GM12878 (cell line): ENCODE measurements around the gene SYTL1. TPM values are rescaled to one million over a fixed set of nuclear protein-coding genes. Genes with fewer than 3 reads are reported as not detected.

Source experiments
- ATAC-seq: fragments of 200-7000 bp; cut with Tn5 transposase; 3 replicates; pipeline ENCODE4 v1.9.1; 2020; ENCODE audit warnings: mild to moderate bottlenecking, moderate library complexity
- BruUV-seq: library from RNA; stranded (reverse); fragments of 400-500 nt; replicated peaks from 2 replicates; lab custom pipeline; 2021; lab: Mats Ljungman, UMichigan
- CTCF ChIA-PET: fragments of 300-600 bp; sonication (Branson Sonifier 250); formaldehyde crosslinking; extraction: SDS; loops from one replicate; lab custom pipeline; 2021; ENCODE audit warnings: inconsistent platforms; lab: Yijun Ruan, JAX
- POLR2A ChIA-PET: fragments of 350-600 bp; formaldehyde crosslinking; extraction: SDS; loops from one replicate; lab custom pipeline; 2021; ENCODE audit warnings: inconsistent platforms; lab: Charles Lee
- RAD21 ChIA-PET: fragments of 300-600 bp; sonication (Branson Sonifier 250); formaldehyde crosslinking; loops from one replicate; lab custom pipeline; 2023; ENCODE audit warnings: antibody characterized with exemption; ENCODE audit not compliant: unreplicated experiment; lab: Charles Lee
- SMC1A ChIA-PET: fragments of 300-600 bp; sonication (Branson Sonifier 250); formaldehyde crosslinking; loops from one replicate; lab custom pipeline; 2023; ENCODE audit not compliant: unreplicated experiment, uncharacterized antibody; lab: Charles Lee
- DNase-seq: peaks from one replicate; pipeline ENCODE4 v3.0.0-alpha.2; 2011; ENCODE audit warnings: low read depth, low spot score
- FAIRE-seq: peaks from 3 replicates; lab custom pipeline; 2011; peaks lifted over from hg19 to GRCh38; lab: Jason Lieb, UNC
- H2AFZ ChIP-seq: 2 replicates; pipeline ENCODE4 v1.6.0; 2011; ENCODE audit warnings: low read depth, low read length, control low read depth; ENCODE audit not compliant: control insufficient read depth
- H3K27ac ChIP-seq: 2 replicates; pipeline ENCODE4 v1.5.1; 2011; ENCODE audit warnings: control low read depth; ENCODE audit not compliant: control insufficient read depth, insufficient read depth
- H3K27me3 ChIP-seq, 2 experiments: replicated peaks in 1 of 2; 2 replicates each; pipeline versions ENCODE4 v1.6.0 to v1.6.1; 2011; ENCODE audit warnings: low read length in 1 of 2; ENCODE audit not compliant: control insufficient read depth in 2 of 2, insufficient read depth in 2 of 2
- H3K36me3 ChIP-seq, 2 experiments: 2 replicates each; pipeline ENCODE4 v1.5.1; 2011; ENCODE audit warnings: low read length in 1 of 2; ENCODE audit not compliant: control insufficient read depth in 2 of 2, insufficient read depth in 2 of 2
- H3K4me1 ChIP-seq: 2 replicates; pipeline ENCODE4 v1.6.1; 2011; ENCODE audit warnings: mild to moderate bottlenecking, low read length, moderate library complexity, mixed read lengths; ENCODE audit not compliant: control insufficient read depth, insufficient read depth
- H3K4me2 ChIP-seq: 2 replicates; pipeline ENCODE4 v1.6.0; 2011; ENCODE audit warnings: control low read depth; ENCODE audit not compliant: control insufficient read depth, insufficient read depth
- H3K4me3 ChIP-seq: fragments of 200-600 bp; sonication (generic); 2 replicates; pipeline ENCODE4 v1.5.1; 2016
- H3K79me2 ChIP-seq: 2 replicates; pipeline ENCODE4 v1.6.0; 2011; ENCODE audit warnings: low read length; ENCODE audit not compliant: control insufficient read depth, insufficient read depth
- H3K9ac ChIP-seq: 2 replicates; pipeline ENCODE4 v1.8.0; 2011; ENCODE audit warnings: low read length, control low read depth, mixed read lengths; ENCODE audit not compliant: control insufficient read depth, insufficient read depth
- H3K9me3 ChIP-seq: replicated peaks from 3 replicates; pipeline ENCODE4 v1.5.1; 2011; ENCODE audit warnings: mild to moderate bottlenecking, low read length; ENCODE audit not compliant: control insufficient read depth, insufficient read depth
- H4K20me1 ChIP-seq: 2 replicates; pipeline ENCODE4 v1.6.0; 2011; ENCODE audit not compliant: control insufficient read depth, insufficient read depth
- ATF7 ChIP-seq: fragments of 450-650 bp; IDR thresholded peaks from 2 replicates; pipeline ENCODE4 v1.6.1; 2016; ENCODE audit warnings: low read depth, mild to moderate bottlenecking
- FOS ChIP-seq: IDR thresholded peaks from 3 replicates; pipeline ENCODE4 v1.6.1; 2011; ENCODE audit warnings: borderline replicate concordance; ENCODE audit not compliant: insufficient read length; ENCODE audit errors: extremely low read depth
- LARP7 ChIP-seq: fragments of 450-650 bp; IDR thresholded peaks from 2 replicates; pipeline ENCODE4 v1.6.1; 2017; ENCODE audit warnings: mild to moderate bottlenecking
- MYC ChIP-seq: IDR thresholded peaks from 2 replicates; pipeline ENCODE4 v1.6.1; 2011; ENCODE audit warnings: mild to moderate bottlenecking, low read length, moderate library complexity, inconsistent platforms; ENCODE audit not compliant: insufficient read depth, insufficient replicate concordance, insufficient read length, severe bottlenecking
- NFYB ChIP-seq: IDR thresholded peaks from 2 replicates; pipeline ENCODE4 v1.6.1; 2011; ENCODE audit warnings: low read depth, mild to moderate bottlenecking, low read length, improper control_type of control experiment, moderate library complexity; ENCODE audit not compliant: insufficient read depth
- POLR2A ChIP-seq: IDR thresholded peaks from 2 replicates; pipeline ENCODE4 v1.6.1; 2011; ENCODE audit warnings: low read depth, mild to moderate bottlenecking, low read length
- POLR2AphosphoS2 ChIP-seq: IDR thresholded peaks from 2 replicates; pipeline ENCODE4 v1.6.1; 2011; ENCODE audit warnings: low read depth, mild to moderate bottlenecking, low read length, improper control_type of control experiment, moderate library complexity
- SIN3A ChIP-seq: IDR thresholded peaks from 2 replicates; pipeline ENCODE4 v1.6.1; 2012; ENCODE audit warnings: low read depth, low read length, improper control_type of control experiment
- SPI1 ChIP-seq: IDR thresholded peaks from 2 replicates; pipeline ENCODE4 v1.6.1; 2011; ENCODE audit warnings: low read depth, mild to moderate bottlenecking, low read length, moderate library complexity, borderline replicate concordance; ENCODE audit not compliant: insufficient read depth
- YY1 ChIP-seq: IDR thresholded peaks from 2 replicates; pipeline ENCODE4 v1.6.1; 2011; ENCODE audit warnings: low read depth, mild to moderate bottlenecking, low read length
- WGBS: methylation state at CpG from one replicate; pipeline ENCODE4 v1.1.6; 2016; ENCODE audit warnings: low lambda C conversion rate; ENCODE audit not compliant: insufficient replicate concordance, insufficient coverage; ENCODE audit errors: missing lambda C conversion rate; 5-methylcytosine and 5-hydroxymethylcytosine counted together
- in situ Hi-C: fragments of 300-500 bp; cut with MboI; formaldehyde crosslinking; loops from 9 replicates; pipeline ENCODE4 v1.14.3; 2018; ENCODE audit warnings: mixed read lengths
- intact Hi-C: fragments of 100-400 bp; cut with micrococcal nuclease; formaldehyde crosslinking; loops from one replicate; pipeline ENCODE4 v1.14.2; 2022; ENCODE audit not compliant: unreplicated experiment
- polyA plus RNA-seq, 11 experiments: library from polyadenylated mRNA; depleted of rRNA in 4 of 11; unstranded in 6 of 11; stranded (reverse) in 5 of 11; fragments of >200 nt; fragmentation: Nextera tagmentation in 4 of 11; fragmentation: Illumina TruSeq in 1 of 11; extraction: Ambion mirVana in 4 of 11; extraction: Trizol in 1 of 11; gene quantifications; 1 replicate in 1 of 11; 2 replicates in 10 of 11; pipeline versions ENCODE4 v1.2.1 to v1.2.3, GENCODE V29; 2011 to 2016; ENCODE audit warnings: inconsistent platforms in 2 of 11, missing spikeins in 2 of 11, low read depth in 1 of 11
- total RNA-seq, 4 experiments: library from RNA; depleted of rRNA in 3 of 4; stranded (reverse); fragments of >200 nt in 3 of 4; fragmentation: Illumina TruSeq in 1 of 4; extraction: Trizol in 1 of 4; gene quantifications; 2 replicates each; pipeline versions ENCODE4 v1.2.1 to v1.2.3, GENCODE V29; 2013 to 2021
- TF ChIP-seq, protein P1 (sequence below): fragments of 150-350 bp; IDR thresholded peaks from 2 replicates; pipeline ENCODE4 v1.6.1; 2014; ENCODE audit warnings: mild to moderate bottlenecking, low read depth, low read length
- TF ChIP-seq, protein P2 (sequence below): fragments of 450-650 bp; IDR thresholded peaks from 2 replicates; pipeline ENCODE4 v1.6.1; 2014; ENCODE audit warnings: mild to moderate bottlenecking

SYTL1 gene
- total and polyA plus RNA-seq, 10 of the 15 experiments (the other 5 are each of a cell fraction or from before 2014, with no cell fraction given) = 0.72 to 45.6 (median 14.8) TPM

DNA sequence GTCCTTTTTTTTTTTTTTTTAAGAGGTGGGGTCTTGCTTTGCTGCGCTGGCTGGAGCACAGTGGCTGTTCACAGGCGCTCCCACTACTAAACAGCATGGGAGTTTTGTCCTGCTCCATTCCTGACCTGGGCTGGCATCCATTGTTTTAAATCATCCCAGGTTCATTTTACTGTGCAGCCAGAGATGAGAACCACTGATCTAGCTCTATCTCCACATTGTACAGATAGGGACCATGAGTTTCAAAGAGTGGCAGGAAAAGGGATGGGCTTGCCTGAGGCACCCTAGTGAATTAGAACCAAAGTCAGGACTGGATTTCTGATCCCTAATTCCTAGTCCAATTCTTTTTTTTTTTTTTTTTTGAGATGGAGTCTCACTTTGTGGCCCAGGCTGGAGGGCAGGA lies 27.1 kb upstream of the SYTL1 start:
- ATAC-seq = no peak
- H3K4me3 ChIP-seq = no peak overlapping the region

DNA sequence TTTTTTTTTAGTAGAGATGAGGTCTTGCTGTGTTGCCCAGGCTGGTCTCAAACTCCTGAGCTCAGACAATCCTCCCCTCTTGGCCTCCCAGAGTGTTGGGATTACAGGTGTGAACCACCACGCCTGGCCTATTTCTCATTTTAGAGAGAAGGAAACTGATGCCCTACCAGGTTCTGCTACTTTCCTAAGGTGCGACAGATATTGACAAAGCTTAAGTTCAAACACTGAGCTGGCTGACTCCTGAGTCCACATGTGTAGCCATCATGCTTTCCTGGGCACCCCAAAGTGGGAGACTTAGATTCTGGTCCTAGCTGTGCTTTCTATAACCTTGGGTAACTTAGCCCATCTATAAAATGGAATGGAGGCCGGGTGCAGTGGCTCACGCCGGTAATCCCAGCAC lies 25.0 kb upstream of the SYTL1 start:
- SMC1A ChIA-PET = no interaction called here
- POLR2A ChIA-PET = no interaction called here
- RAD21 ChIA-PET = no interaction called here
- Histone ChIP-seq H2AFZ (no peak overlapping the region), H4K20me1 (no peaks in the 10 kb centered on the region), H3K4me3 (no peak overlapping the region), H3K27me3 (no peaks in the 10 kb centered on the region; a peak in 1 of 4 replicates), H3K79me2 (no peaks in the 10 kb centered on the region), H3K36me3 (no peaks in the 10 kb centered on the region), H3K9me3 (no peaks in the 10 kb centered on the region), H3K4me2 (no peak overlapping the region), H3K27ac (no peak overlapping the region), H3K4me1 (no peaks in the 10 kb centered on the region), H3K9ac (no peak overlapping the region)
- in situ Hi-C loops = no loop called here
- TF ChIP-seq SIN3A (no peak), FOS (no peak), YY1 (no peak), ATF7 (no peak), SPI1 (no peak), POLR2A (no peak), POLR2AphosphoS2 (no peak), LARP7 (no peak), NFYB (no peak)
- TF ChIP-seq, protein P1, sequence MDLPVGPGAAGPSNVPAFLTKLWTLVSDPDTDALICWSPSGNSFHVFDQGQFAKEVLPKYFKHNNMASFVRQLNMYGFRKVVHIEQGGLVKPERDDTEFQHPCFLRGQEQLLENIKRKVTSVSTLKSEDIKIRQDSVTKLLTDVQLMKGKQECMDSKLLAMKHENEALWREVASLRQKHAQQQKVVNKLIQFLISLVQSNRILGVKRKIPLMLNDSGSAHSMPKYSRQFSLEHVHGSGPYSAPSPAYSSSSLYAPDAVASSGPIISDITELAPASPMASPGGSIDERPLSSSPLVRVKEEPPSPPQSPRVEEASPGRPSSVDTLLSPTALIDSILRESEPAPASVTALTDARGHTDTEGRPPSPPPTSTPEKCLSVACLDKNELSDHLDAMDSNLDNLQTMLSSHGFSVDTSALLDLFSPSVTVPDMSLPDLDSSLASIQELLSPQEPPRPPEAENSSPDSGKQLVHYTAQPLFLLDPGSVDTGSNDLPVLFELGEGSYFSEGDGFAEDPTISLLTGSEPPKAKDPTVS = no peak
- TF ChIP-seq, protein P2, sequence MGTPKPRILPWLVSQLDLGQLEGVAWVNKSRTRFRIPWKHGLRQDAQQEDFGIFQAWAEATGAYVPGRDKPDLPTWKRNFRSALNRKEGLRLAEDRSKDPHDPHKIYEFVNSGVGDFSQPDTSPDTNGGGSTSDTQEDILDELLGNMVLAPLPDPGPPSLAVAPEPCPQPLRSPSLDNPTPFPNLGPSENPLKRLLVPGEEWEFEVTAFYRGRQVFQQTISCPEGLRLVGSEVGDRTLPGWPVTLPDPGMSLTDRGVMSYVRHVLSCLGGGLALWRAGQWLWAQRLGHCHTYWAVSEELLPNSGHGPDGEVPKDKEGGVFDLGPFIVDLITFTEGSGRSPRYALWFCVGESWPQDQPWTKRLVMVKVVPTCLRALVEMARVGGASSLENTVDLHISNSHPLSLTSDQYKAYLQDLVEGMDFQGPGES = no peak
- CTCF ChIA-PET = interaction anchor here (1.0 to 2.6 kb wide), 5 partner anchors 16 to 40 kb away, joined by 3 to 12 read pairs (median 4); no protein-coding TSS in a partner anchor
- 54% methylated on average over 5 of the region's 5 CpGs for WGBS
- intact Hi-C loops = no loop called here
- FAIRE-seq (no peak), DNase-seq (no peak), ATAC-seq (no peak)
- BruUV-seq = no TSS peak

More for the DNA sequence above, 27.1 kb upstream of the SYTL1 start:
- FAIRE-seq = no peak
- ChIA-PET CTCF (interaction anchor here (1.0 to 3.3 kb wide), 3 partner anchors 15 to 81 kb away, joined by 3 to 27 read pairs (median 3); no protein-coding TSS in a partner anchor), SMC1A (no interaction called here), POLR2A (interaction anchor here (0.7 kb wide), 1 partner anchor 1326 kb away, joined by 3 read pairs; no protein-coding TSS in a partner anchor), RAD21 (no interaction called here)
- Histone ChIP-seq H2AFZ (no peak overlapping the region), H3K9ac (no peak overlapping the region), H3K27me3 (no peaks in the 10 kb centered on the region; a peak in 1 of 4 replicates), H3K36me3 (no peaks in the 10 kb centered on the region), H4K20me1 (no peaks in the 10 kb centered on the region), H3K79me2 (no peaks in the 10 kb centered on the region), H3K4me2 (no peak overlapping the region), H3K4me1 (no peaks in the 10 kb centered on the region), H3K9me3 (no peaks in the 10 kb centered on the region), H3K27ac (no peak overlapping the region)
- intact Hi-C loops (no loop called here), in situ Hi-C loops (no loop called here)
- 0% methylated on average over 1 of the region's 2 CpGs for WGBS
- BruUV-seq = no TSS peak
- no peak for TF ChIP-seq MYC
- no peak for DNase-seq
